ENCODE data around the gene OPA1.

The OPA1 gene

GRCh38 chr3:193711964-193712598, 119.1 kb downstream of the OPA1 start:
- DNase-seq = no peak

GRCh38 chr3:193712938-193713337, 119.9 kb downstream of the OPA1 start:
- DNase-seq = no peak

- DNase-seq = no peak
Measured at GRCh38 chr3:193714523-193715137, 121.6 kb downstream of the OPA1 start.

GRCh38 chr3:193716150-193716549, 123.1 kb downstream of the OPA1 start:
- DNase-seq = no peak

- DNase-seq = no peak
Measured at GRCh38 chr3:193719735-193720134, 126.7 kb downstream of the OPA1 start.

- DNase-seq = no peak
Measured at GRCh38 chr3:193720169-193720568, 127.2 kb downstream of the OPA1 start.

GRCh38 chr3:193722566-193722965, 129.6 kb downstream of the OPA1 start:
- DNase-seq = no peak

- no peak for DNase-seq
Measured at GRCh38 chr3:193727089-193727488, 134.1 kb downstream of the OPA1 start.

- DNase-seq = no peak
Measured at GRCh38 chr3:193728429-193729087, 135.6 kb downstream of the OPA1 start.

GRCh38 chr3:193729088-193729465, 136.1 kb downstream of the OPA1 start:
- DNase-seq = no peak

GRCh38 chr3:193729601-193730000, 136.6 kb downstream of the OPA1 start:
- no peak for DNase-seq

- DNase-seq = no peak
Measured at GRCh38 chr3:193730511-193730910, 137.5 kb downstream of the OPA1 start.

GRCh38 chr3:193730976-193731375, 138.0 kb downstream of the OPA1 start:
- DNase-seq = no peak

GRCh38 chr3:193731656-193732055, 138.6 kb downstream of the OPA1 start:
- DNase-seq = no peak

GRCh38 chr3:193732391-193732790, 139.4 kb downstream of the OPA1 start:
- DNase-seq = no peak

- DNase-seq = no peak
Measured at GRCh38 chr3:193732827-193733226, 139.8 kb downstream of the OPA1 start.

- no peak for DNase-seq
Measured at GRCh38 chr3:193734737-193735366, 141.8 kb downstream of the OPA1 start.

GRCh38 chr3:193735850-193736249, 142.8 kb downstream of the OPA1 start:
- no peak for DNase-seq

- DNase-seq = no peak
Measured at GRCh38 chr3:193736616-193737015, 143.6 kb downstream of the OPA1 start.

GRCh38 chr3:193737191-193737751, 144.3 kb downstream of the OPA1 start:
- DNase-seq = no peak

- DNase-seq = no peak
Measured at GRCh38 chr3:193742628-193743027, 149.6 kb downstream of the OPA1 start.

- DNase-seq = no peak
Measured at GRCh38 chr3:193743702-193744047, 150.7 kb downstream of the OPA1 start.

- DNase-seq = no peak
Measured at GRCh38 chr3:193744048-193744821, 151.2 kb downstream of the OPA1 start.
